ENCODE results near the gene PLPPR5.
"Not testable (repeated sequence)": the region's sequence is repeated elsewhere in the genome, so short reads cannot be mapped to it uniquely, and the experiment has no call there.

Gene PLPPR5

DNA sequence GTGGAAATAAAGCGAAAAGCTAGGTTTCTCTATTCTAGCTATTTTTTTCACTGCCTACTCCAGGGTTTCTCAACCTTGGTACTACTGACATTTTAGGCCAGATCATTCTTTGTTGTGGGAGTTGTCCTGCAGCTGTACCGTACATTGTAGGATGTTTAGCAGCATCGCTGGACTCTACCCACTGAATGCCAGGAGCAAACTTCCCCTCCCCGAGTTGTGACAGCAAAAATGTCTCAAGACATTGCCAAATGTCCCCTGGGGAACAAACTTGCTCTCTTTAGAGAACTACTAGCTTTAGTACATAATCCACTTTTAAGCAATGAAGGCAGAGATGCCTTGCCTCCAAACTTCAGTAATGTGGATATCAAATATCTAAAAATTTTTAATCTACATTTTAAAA is 122.8 kb downstream of the PLPPR5 start:
- DNase-seq, result no peak
- TF ChIP-seq GATA1 (IDR thresholded peaks at IDR 0.05; ENCODE audit: low read depth, low read length) (no peak), POLR2A (IDR thresholded peaks at IDR 0.05; ENCODE audit: low read length) (no peak)

DNA sequence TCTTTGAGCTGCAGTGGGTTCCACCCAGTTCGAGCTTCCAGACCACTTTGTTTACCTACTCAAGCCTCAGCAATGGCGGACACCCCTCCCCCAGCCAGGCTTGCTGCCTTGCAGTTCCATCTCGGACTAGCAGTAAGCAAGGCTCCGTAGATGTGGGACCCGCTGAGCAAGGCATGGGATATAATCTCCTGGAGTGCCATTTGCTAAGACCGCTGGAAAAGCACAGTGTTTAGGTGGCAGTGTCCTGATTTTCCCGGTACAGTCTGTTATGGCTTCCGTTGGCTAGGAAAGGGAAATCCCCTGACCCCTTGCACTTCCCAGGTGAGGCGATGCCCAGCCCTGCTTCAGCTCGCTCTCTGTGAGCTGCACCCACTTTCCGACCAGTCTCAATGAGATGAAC is 123.4 kb downstream of the PLPPR5 start:
- not testable (repeated sequence) for DNase-seq

DNA sequence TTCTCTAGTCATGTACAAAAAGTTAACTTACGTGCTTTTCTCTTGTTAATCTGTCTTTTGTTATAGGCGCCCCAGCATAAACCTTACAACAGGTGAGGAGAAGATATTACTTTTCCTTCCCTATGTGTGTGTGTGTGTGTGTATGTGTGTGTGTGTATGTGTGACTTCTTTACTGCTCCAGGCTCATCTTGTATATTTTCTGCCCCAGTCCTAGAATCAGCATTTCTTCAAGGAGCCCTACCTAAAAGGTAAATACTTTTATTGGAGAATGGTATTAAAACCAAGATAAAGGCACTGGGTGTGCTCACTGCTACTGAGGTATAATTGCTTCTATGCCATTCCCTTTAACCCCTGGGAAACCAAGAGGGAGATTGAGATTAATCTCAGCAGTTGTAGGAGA is 129.8 kb downstream of the PLPPR5 start:
- no peak for DNase-seq
- TF ChIP-seq GATA1 (IDR thresholded peaks at IDR 0.05; ENCODE audit: low read depth, low read length) (no peak), POLR2A (IDR thresholded peaks at IDR 0.05; ENCODE audit: low read length) (no peak)

DNA sequence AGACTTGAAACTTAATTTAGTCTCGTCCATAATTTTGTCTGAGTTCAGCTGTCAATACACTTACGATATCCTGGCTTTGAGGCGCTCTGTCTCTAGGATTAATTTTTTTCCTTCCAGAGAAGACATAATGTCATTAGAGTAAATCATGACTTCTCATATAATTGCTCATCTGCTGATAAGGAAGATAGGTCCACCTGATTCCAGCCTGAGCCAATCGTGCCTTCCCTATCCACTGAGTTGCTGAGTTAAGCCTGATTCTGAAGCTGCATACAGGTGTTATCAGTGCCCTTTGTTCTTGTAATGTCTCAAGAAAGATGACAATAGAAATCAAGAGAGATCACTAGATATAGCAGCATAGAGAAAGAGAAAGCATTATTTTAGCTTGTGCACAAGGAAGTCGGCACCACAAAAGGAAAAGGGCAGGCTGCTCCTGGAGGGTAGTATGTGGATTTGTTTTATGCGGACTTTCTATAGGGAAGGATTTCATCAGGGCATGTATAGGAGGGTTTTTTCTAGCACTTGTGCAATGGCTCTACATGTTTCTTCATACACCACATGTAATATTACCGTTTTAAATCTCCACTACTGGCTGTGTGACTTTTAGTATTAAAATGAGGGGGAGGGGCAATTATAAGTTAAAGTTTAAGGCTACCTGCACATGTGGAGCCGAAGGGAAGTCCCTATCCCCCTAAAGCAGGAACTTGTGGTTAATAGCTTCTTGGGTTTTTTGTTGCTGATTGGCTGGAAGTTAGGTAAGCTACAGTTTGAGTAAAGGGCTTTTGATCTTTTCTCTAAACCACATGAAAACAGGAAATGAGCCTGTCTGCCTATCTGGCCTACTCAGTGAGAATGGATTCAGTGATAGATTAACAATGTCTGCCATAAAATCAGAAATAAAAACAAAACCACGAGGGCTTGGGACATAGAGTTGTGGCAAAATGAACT is 133.4 kb downstream of the PLPPR5 start:
- DNase-seq, result no peak
- no peak for TF ChIP-seq GATA1 (IDR thresholded peaks at IDR 0.05; ENCODE audit: low read depth, low read length)
- TF ChIP-seq POLR2A (IDR thresholded peaks at IDR 0.05; ENCODE audit: low read length), result no peak

DNA sequence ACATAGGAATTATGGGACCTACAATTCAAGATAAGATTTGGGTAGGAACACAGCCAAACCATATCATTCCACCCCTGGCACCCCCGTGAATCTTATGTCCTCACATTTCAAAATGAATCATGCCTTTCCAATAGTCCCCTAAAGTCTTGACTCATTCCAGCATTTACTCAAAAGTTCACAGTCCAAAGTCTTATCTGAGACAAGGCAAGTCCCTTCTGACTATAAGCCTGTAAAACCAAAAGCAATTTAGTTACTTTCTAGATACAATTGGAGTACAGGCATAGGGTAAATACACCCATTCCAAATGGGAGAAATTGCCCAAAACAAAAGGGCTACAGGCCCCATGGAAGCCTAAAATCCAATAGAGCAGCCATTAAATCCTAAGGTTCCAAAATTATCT is 138.9 kb downstream of the PLPPR5 start:
- TF ChIP-seq GATA1 (IDR thresholded peaks at IDR 0.05; ENCODE audit: low read depth, low read length) (no peak), POLR2A (IDR thresholded peaks at IDR 0.05; ENCODE audit: low read length) (no peak)

DNA sequence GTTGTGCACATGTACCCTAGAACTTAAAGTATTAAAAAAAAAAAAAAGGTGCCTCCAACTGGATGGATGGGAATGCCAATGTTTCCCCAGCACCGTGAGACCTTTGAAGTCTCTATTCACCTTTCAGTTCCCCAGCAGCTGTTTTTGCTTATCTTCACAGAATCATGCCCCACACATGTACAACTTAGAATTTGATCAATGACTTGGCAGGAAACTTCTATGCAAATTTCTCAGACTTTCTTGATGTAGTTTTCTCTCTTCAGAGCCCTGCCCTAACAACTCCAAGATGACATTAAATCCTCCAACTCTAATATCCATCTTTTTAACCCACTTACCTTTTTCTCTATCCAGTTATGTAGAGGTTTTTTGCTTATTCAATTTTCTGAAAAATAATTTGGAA is 144.3 kb downstream of the PLPPR5 start:
- TF ChIP-seq POLR2A (IDR thresholded peaks at IDR 0.05; ENCODE audit: low read length) (no peak), GATA1 (IDR thresholded peaks at IDR 0.05; ENCODE audit: low read depth, low read length) (no peak)
- no peak for DNase-seq

More for the DNA sequence above, 138.9 kb downstream of the PLPPR5 start:
- no peak for DNase-seq

DNA sequence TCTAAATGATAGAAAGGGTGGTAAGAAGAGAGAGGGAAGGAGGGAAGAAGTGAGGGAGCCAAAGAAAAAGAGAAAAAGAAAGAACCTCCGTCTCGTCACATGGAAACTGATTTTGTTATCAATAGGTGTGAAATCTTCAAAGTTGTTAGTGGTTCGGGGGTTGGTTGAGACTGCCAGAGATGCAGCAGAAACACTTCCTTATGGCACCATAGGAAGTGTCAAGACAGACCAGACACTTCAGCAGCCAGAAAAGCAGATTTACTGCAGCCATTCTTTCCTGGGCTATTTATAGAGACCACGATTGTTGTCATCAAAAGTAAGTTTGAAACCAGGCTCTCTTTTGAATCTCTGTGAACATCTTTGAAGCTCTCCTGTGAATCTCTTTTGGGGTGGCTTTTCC is 150.5 kb downstream of the PLPPR5 start:
- no peak for DNase-seq
- TF ChIP-seq POLR2A (IDR thresholded peaks at IDR 0.05; ENCODE audit: low read length) (no peak), GATA1 (IDR thresholded peaks at IDR 0.05; ENCODE audit: low read depth, low read length) (no peak)

DNA sequence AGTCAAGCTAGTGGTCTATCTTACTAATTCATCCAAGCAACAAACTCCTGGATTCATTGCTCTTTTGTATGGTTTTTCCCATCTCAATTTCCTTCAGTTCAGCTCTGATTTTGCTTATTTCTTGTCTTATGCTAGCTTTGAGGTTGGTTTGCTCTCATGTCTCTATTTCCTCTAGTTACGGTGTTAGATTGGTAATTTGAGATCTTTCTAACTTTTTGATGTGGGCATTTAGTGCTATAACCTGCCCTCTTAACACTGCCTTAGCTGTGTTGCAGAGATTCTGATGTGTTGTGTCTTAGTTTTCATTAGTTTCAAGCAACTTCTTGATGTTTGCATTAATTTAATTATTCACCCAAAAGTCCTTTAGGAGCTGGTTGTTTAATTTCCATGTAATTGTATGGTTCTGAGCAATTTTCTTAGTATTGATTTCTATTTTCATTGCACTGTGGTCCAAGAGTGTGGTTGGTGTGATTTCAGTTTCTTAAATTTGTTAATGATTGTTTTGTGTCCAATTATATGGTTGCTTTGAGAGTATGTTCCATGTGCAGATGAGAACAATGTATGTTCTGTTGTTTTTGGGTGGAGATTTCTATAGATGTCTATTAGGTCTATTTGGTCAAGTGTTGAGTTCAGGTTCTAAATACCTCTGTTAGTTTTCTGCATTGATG is 154.6 kb downstream of the PLPPR5 start:
- DNase-seq, result no peak
- TF ChIP-seq GATA1 (IDR thresholded peaks at IDR 0.05; ENCODE audit: low read depth, low read length), result no peak

DNA sequence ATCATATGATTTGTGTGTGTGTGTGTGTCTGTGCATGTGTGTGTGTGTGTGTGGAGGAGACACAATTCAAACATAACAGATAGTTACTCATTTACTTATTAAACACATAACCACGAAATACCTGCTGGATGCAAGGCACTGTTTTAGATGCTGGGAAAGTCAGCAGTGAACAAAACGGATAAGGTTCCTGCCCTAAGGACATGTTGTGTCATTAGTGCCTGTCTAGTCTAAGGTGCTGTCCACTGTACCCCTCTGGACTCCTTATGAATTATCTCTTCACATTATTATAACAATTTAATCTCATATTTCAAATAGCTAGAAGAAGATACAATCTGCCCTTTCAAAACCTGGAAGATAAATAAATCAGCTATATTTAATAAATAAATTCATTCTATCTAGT is 162.4 kb downstream of the PLPPR5 start:
- DNase-seq, result no peak
- TF ChIP-seq POLR2A (IDR thresholded peaks at IDR 0.05; ENCODE audit: low read length) (no peak), GATA1 (IDR thresholded peaks at IDR 0.05; ENCODE audit: low read depth, low read length) (no peak)

All from erythroblast (primary cell).